Measurements from ENCODE around the gene TFAP2A. TPM values are rescaled to one million over a fixed set of nuclear protein-coding genes. Genes with fewer than 3 reads are reported as not detected.

Gene TFAP2A
- under 0.01 TPM in 1 of 2 replicates, not detected in the other for total RNA-seq

DNA sequence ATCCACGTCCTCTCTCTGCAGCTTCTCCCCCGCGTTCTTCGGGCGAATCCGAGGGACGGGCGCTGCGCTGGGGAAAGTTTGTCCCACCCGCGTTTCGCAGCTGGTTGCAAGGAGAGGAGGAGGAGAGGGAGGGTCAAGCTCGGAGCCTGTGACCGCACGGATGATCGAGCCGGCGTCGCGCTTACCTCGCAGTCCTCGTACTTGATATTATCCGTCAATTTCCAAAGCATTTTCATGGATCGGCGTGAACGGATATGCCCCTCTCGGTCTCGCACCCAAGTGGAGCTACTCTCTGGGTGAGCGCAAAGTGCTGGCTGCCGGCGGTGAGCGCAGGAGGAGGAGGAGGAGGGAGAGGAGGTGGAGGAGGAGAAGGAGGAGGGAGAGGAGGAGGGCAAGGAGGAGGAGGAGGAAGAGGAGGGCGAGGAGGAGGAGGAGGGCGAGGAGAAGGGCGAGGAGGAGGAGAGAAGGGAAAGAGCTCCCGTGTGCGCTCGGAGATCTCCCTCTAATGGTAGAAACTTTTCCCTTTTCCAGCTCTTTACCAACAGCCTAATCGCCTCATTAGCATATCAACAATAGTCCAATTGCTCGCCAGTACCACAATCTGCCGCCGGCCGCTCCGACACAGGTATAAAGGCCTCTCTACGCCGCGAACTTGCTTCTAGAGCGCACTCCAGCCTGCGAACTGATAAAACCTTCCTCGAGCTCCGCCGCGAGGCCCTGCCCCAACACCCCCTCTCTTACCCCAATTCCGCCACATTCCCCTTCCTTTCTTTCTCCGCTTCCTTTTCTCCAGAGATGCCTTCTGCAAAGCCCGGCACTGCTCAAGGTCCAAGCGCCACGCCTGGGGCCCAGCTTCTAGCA, at the start of gene TFAP2A:
TFAP2A (minus strand) TSS at position 319 of the 861 bp plus-strand sequence; CDS start at position 236, 83 bp downstream.

Other genes with a start within 250 kb of the TFAP2A start
- 0.08 and 1.0 TPM in 2 replicates for gene GCNT2, start 106.3 kb upstream of the TFAP2A start, total RNA-seq